NT2/D1 (cell line): ENCODE results near the gene KIF24.

Source experiments
- YY1 ChIP-seq: IDR thresholded peaks from 2 replicates; pipeline ENCODE4 v1.6.1; 2011; ENCODE audit not compliant: insufficient read length, insufficient read depth
- ZNF274 ChIP-seq: IDR thresholded peaks from 2 replicates; pipeline ENCODE4 v1.6.1; 2011; ENCODE audit warnings: mild to moderate bottlenecking, low read depth, low read length

DNA sequence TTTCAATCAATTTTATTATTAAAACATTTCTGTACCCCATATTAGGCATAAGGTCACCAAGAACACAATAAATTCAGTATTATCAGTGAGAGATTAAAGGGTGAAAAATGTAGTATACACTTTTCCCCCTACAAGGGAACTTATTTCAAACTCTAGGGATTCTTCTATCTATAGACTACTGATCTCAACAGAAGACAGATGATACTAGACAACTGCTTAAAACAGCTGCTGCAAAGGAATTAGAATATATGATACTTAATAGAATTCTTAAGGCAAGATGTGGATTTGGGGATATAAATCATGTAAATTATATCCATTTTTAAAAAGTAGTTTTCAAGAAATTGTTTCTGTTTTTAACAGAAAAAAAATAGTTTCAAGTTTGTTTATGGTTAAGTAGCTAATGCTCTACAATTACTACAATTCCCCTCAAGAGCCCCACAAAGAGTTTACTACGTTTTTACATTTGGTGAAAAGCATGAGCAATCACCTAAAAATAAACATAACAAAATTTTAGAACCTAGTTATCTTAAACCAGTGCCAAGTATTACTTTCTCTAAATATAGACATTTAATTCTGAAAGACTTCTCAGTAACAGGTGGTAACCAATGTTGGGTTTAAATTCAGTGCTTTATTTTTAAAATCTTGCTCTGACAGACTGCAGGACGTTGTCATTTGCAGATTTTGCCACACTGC is 6.0 kb downstream of the KIF24 start:
- TF ChIP-seq YY1 (no peak), ZNF274 (no peak)
